Testis (tissue), 2 donors: ENCODE data around the gene MRM2.

ENCODE experiments used
- CTCF ChIP-seq, 3 experiments: fragments of 450-650 bp in 2 of 3; fragments of 200-600 bp in 1 of 3; sonication (generic) in 1 of 3; IDR thresholded peaks; one replicate each; pipeline ENCODE4 v1.5.1; 2016 to 2019; ENCODE audit warnings: antibody characterized with exemption in 3 of 3, mild to moderate bottlenecking in 2 of 3, moderate library complexity in 1 of 3
- POLR2A ChIP-seq: fragments of 450-650 bp; IDR thresholded peaks from one replicate; pipeline ENCODE4 v1.6.1; 2017; ENCODE audit warnings: antibody characterized with exemption, mild to moderate bottlenecking, moderate library complexity

GRCh38 chr7:2212906-2213305, 29.1 kb downstream of the MRM2 start:
- no peak for TF ChIP-seq POLR2A
- TF ChIP-seq CTCF (IDR thresholded peaks at IDR 0.05), result no peak
